ENCODE data around the gene BCR. TPM values are rescaled to one million over a fixed set of nuclear protein-coding genes. Genes with fewer than 3 reads are reported as not detected.

BCR gene
- total and polyA plus RNA-seq, 2 of the 13 experiments (the other 11 are each of a cell fraction or from before 2014, with no cell fraction given): 19.9 to 33.6 TPM

GRCh38 chr22:23267226-23268043 is 87.1 kb downstream of the BCR start (continued):
- TF ChIP-seq ZNF770 (CRISPR knock-in tag; IDR thresholded peaks at IDR 0.05) (no peak), TBX3 (IDR thresholded peaks at IDR 0.05; ENCODE audit: borderline replicate concordance) (no peak)

GRCh38 chr22:23268139-23268712 is 87.9 kb downstream of the BCR start:
- no peak overlapping the region for H3K4me3 ChIP-seq (replicated peaks in 1 of 3; ENCODE audit: insufficient read depth in 1 of 3, low read depth in 2 of 3, low read length in 3 of 3)
- H3K27me3 ChIP-seq (ENCODE audit: control insufficient read depth in 1 of 2, insufficient read depth in 2 of 2, low read length in 2 of 2): no peaks in the 10 kb centered on the region
- no peak for FAIRE-seq
- in situ Hi-C loops (cut with HindIII; ENCODE audit: extremely low pct_ligation_motif_present, low pct_unique_long_range_greater_than_20kb): no loop called here
- intact Hi-C loops (cut with micrococcal nuclease; ENCODE audit: unreplicated experiment): no loop called here
- peaks cover 18 to 83% of the 10 kb centered on the region in 2 experiments for H3K36me3 ChIP-seq (replicated peaks in 1 of 2; ENCODE audit: control insufficient read depth in 1 of 2, insufficient read depth in 2 of 2, low read length in 2 of 2)
- no peaks in the 10 kb centered on the region for H3K9me3 ChIP-seq (ENCODE audit: low read length)
- WGBS (ENCODE audit: low lambda C conversion rate): 86% methylated on average over 13 of the region's 22 CpGs
- H3K4me2 ChIP-seq (ENCODE audit: low read depth, low read length): no peak overlapping the region
- H4K20me1 ChIP-seq (ENCODE audit: insufficient read depth, low read length): no peaks in the 10 kb centered on the region
- 0 out of 2 replicates have a peak, but pooled peaks cover 11% of the 10 kb centered on the region for H3K4me1 ChIP-seq (ENCODE audit: insufficient read depth, low read length)
- no peak overlapping the region for H2AFZ ChIP-seq (ENCODE audit: low read length)
- no peaks in the 10 kb centered on the region for H3K79me2 ChIP-seq (ENCODE audit: insufficient read depth, low read length)
- H3K9ac ChIP-seq (ENCODE audit: insufficient read depth, low read depth, low read length): no peak overlapping the region
- no peak for ATAC-seq
- BruUV-seq (replicated peaks): no TSS peak
- no peak for DNase-seq (ENCODE audit: low spot score)
- ChIA-PET CTCF (ENCODE audit: low intra/inter-chr PET ratio, low total read pairs) (no interaction called here), POLR2A (no interaction called here)
- no peak overlapping the region for H3K27ac ChIP-seq (ENCODE audit: extremely low read length, insufficient read depth, low read length)
- TF ChIP-seq ZBTB3 (CRISPR knock-in tag; IDR thresholded peaks at IDR 0.05; ENCODE audit: borderline replicate concordance, low read depth) (no peak), MBNL3 (CRISPR knock-in tag; conservative IDR thresholded peaks at IDR 0.05) (no peak), POLR2A (IDR thresholded peaks at IDR 0.05; ENCODE audit: insufficient read depth in 1 of 2, low read depth in 2 of 2, low read length in 2 of 2) (no peak), ZNF614 (CRISPR knock-in tag; IDR thresholded peaks at IDR 0.05; ENCODE audit: borderline replicate concordance) (no peak), SNAPC5 (CRISPR knock-in tag; IDR thresholded peaks at IDR 0.05; ENCODE audit: borderline replicate concordance) (no peak), ZNF572 (CRISPR knock-in tag; IDR thresholded peaks at IDR 0.05) (no peak), STAT5B (CRISPR knock-in tag; IDR thresholded peaks at IDR 0.05) (no peak), PHF5A (CRISPR knock-in tag; IDR thresholded peaks at IDR 0.05; ENCODE audit: low read depth, unreplicated experiment) (no peak), ATF7-NPFF (CRISPR knock-in tag; IDR thresholded peaks at IDR 0.05; ENCODE audit: low read depth) (no peak), KDM4B (CRISPR knock-in tag; IDR thresholded peaks at IDR 0.05) (no peak), AHDC1 (CRISPR knock-in tag; IDR thresholded peaks at IDR 0.05; ENCODE audit: borderline replicate concordance) (no peak), KLF12 (CRISPR knock-in tag; IDR thresholded peaks at IDR 0.05; ENCODE audit: borderline replicate concordance) (no peak), ZNF12 (CRISPR knock-in tag; IDR thresholded peaks at IDR 0.05) (no peak)
